ENCODE results near the gene CBLN3. TPM values are rescaled to one million over a fixed set of nuclear protein-coding genes. Genes with fewer than 3 reads are reported as not detected.

The CBLN3 gene
- total RNA-seq, 1 experiment from 2014 or later, result 1.0 TPM

GRCh38 chr14:24426912-24427536, 2.4 kb downstream of the CBLN3 start:
- intact Hi-C loops (cut with micrococcal nuclease; ENCODE audit: unreplicated experiment) (no loop called here), in situ Hi-C loops (cut with HindIII; ENCODE audit: low pct_unique_long_range_greater_than_20kb, low sequenced_read_pairs) (no loop called here)
- no peak for TF ChIP-seq CTCF (IDR thresholded peaks at IDR 0.05)
- no peak for TF ChIP-seq SIN3A (IDR thresholded peaks at IDR 0.05; ENCODE audit: borderline replicate concordance, insufficient read depth, low read depth, low read length)
- TF ChIP-seq POLR2AphosphoS5 (IDR thresholded peaks at IDR 0.05; ENCODE audit: low read depth, low read length), result no peak
- H3K4me1 ChIP-seq (ENCODE audit: control insufficient read depth, insufficient read depth, low read length), result peaks cover 8% of the 10 kb centered on the region
- H3K27me3 ChIP-seq (ENCODE audit: control insufficient read depth, insufficient read depth, low read length), result no peaks in the 10 kb centered on the region
- H3K36me3 ChIP-seq (ENCODE audit: control insufficient read depth, insufficient read depth, low read length), result peaks cover 6% of the 10 kb centered on the region; the same call in 1 of the 2 replicates
- ChIA-PET CTCF (no interaction called here), POLR2A (no interaction called here)
- DNase-seq (ENCODE audit: low read depth, low spot score), result no peak
- H3K9me3 ChIP-seq (ENCODE audit: control insufficient read depth, insufficient read depth, low read depth, low read length), result no peaks in the 10 kb centered on the region
- H3K4me3 ChIP-seq (ENCODE audit: low read depth in 2 of 2, low read length in 2 of 2), result no peak overlapping the region
- ATAC-seq, result no peak
- BruUV-seq (replicated peaks), result no TSS peak
- no peak overlapping the region for H3K27ac ChIP-seq (ENCODE audit: low read length)

GRCh38 chr14:24426150-24426911, 3.1 kb downstream of the CBLN3 start:
- CTCF ChIA-PET, result interaction anchor here (0.7 kb wide), 1 partner anchor 102 kb away, joined by 3 read pairs; no protein-coding TSS in a partner anchor
- ATAC-seq (no peak), DNase-seq (ENCODE audit: low read depth, low spot score) (no peak)
- no TSS peak for BruUV-seq (replicated peaks)
- TF ChIP-seq CTCF (IDR thresholded peaks at IDR 0.05) (no peak), TCF7L2 (IDR thresholded peaks at IDR 0.05; ENCODE audit: low read depth, low read length) (no peak)
- peaks cover 4% of the 10 kb centered on the region for H3K4me1 ChIP-seq (ENCODE audit: control insufficient read depth, insufficient read depth, low read length)
- no peak overlapping the region for H3K4me3 ChIP-seq (ENCODE audit: low read depth in 2 of 2, low read length in 2 of 2)
- H3K27ac ChIP-seq (ENCODE audit: low read length), result no peak overlapping the region
- H3K36me3 ChIP-seq (ENCODE audit: control insufficient read depth, insufficient read depth, low read length), result peaks cover 6% of the 10 kb centered on the region; the same call in 1 of the 2 replicates
- POLR2A ChIA-PET, result no interaction called here
- in situ Hi-C loops (cut with HindIII; ENCODE audit: low pct_unique_long_range_greater_than_20kb, low sequenced_read_pairs) (no loop called here), intact Hi-C loops (cut with micrococcal nuclease; ENCODE audit: unreplicated experiment) (no loop called here)
- H3K27me3 ChIP-seq (ENCODE audit: control insufficient read depth, insufficient read depth, low read length), result no peaks in the 10 kb centered on the region
- no peaks in the 10 kb centered on the region for H3K9me3 ChIP-seq (ENCODE audit: control insufficient read depth, insufficient read depth, low read depth, low read length)

- ChIA-PET POLR2A (no interaction called here), CTCF (interaction anchor here (0.7 kb wide), 1 partner anchor 101 kb away, joined by 3 read pairs; no protein-coding TSS in a partner anchor)
- ATAC-seq, result no peak
- Histone ChIP-seq H3K9me3 (ENCODE audit: control insufficient read depth, insufficient read depth, low read depth, low read length) (no peaks in the 10 kb centered on the region), H3K36me3 (ENCODE audit: control insufficient read depth, insufficient read depth, low read length) (peaks cover 4% of the 10 kb centered on the region; the same call in 1 of the 2 replicates), H3K4me1 (ENCODE audit: control insufficient read depth, insufficient read depth, low read length) (no peaks in the 10 kb centered on the region; the same call in 1 of the 2 replicates), H3K27me3 (ENCODE audit: control insufficient read depth, insufficient read depth, low read length) (no peaks in the 10 kb centered on the region), H3K4me3 (ENCODE audit: low read depth in 2 of 2, low read length in 2 of 2) (no peak overlapping the region), H3K27ac (ENCODE audit: low read length) (no peak overlapping the region)
- no peak for DNase-seq (ENCODE audit: low read depth, low spot score)
- intact Hi-C loops (cut with micrococcal nuclease; ENCODE audit: unreplicated experiment), result no loop called here
- in situ Hi-C loops (cut with HindIII; ENCODE audit: low pct_unique_long_range_greater_than_20kb, low sequenced_read_pairs), result no loop called here
- TF ChIP-seq SIN3A (IDR thresholded peaks at IDR 0.05; ENCODE audit: borderline replicate concordance, insufficient read depth, low read depth, low read length) (no peak), TCF7L2 (IDR thresholded peaks at IDR 0.05; ENCODE audit: low read depth, low read length) (no peak), POLR2AphosphoS5 (IDR thresholded peaks at IDR 0.05; ENCODE audit: low read depth, low read length) (no peak), REST (IDR thresholded peaks at IDR 0.05; ENCODE audit: insufficient read depth in 1 of 2, low read depth in 2 of 2, low read length in 1 of 2) (no peak), CTCF (IDR thresholded peaks at IDR 0.05) (no peak)
- BruUV-seq (replicated peaks), result no TSS peak
Observed at GRCh38 chr14:24425704-24426103, 3.8 kb downstream of the CBLN3 start.

Measured in Panc1 (cell line).